Breast epithelium (tissue), 3 donors: ENCODE results near the gene IL20RA.

Source experiments
- POLR2A ChIP-seq: fragments of 450-650 bp; IDR thresholded peaks from one replicate; pipeline ENCODE4 v1.6.1; 2016; ENCODE audit warnings: antibody characterized with exemption, mild to moderate bottlenecking, moderate library complexity
- POLR2AphosphoS5 ChIP-seq, 3 donors: sonication (generic); formaldehyde crosslinking; IDR thresholded peaks; one replicate each; pipeline ENCODE4 v1.6.1; 2017; ENCODE audit warnings: antibody characterized with exemption in 3 of 3
- TF ChIP-seq, protein P1 (sequence below), 3 donors: fragments of 450-650 bp; IDR thresholded peaks; one replicate each; pipeline ENCODE4 v1.5.1; 2016 to 2017; ENCODE audit warnings: antibody characterized with exemption in 3 of 3, mild to moderate bottlenecking in 3 of 3, moderate library complexity in 3 of 3

DNA sequence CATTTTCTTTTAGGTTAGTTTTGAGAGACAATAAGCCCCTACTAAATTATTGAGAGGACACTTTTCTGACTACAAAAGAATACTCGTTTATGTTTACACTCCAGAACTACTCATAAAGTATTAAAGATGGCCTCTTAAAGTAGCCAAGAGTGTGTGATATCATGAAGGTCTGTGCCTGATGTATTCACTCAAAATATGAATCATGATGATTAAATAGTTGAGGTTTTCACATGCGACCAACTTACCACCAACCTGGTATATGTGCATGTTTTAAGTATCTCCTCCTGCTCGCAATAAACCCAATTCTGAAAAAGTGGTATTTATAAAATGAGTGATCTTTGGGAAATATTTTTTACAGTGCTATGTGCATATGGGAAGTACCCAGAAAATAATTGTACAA is 43.9 kb downstream of the IL20RA start:
- TF ChIP-seq, protein P1, sequence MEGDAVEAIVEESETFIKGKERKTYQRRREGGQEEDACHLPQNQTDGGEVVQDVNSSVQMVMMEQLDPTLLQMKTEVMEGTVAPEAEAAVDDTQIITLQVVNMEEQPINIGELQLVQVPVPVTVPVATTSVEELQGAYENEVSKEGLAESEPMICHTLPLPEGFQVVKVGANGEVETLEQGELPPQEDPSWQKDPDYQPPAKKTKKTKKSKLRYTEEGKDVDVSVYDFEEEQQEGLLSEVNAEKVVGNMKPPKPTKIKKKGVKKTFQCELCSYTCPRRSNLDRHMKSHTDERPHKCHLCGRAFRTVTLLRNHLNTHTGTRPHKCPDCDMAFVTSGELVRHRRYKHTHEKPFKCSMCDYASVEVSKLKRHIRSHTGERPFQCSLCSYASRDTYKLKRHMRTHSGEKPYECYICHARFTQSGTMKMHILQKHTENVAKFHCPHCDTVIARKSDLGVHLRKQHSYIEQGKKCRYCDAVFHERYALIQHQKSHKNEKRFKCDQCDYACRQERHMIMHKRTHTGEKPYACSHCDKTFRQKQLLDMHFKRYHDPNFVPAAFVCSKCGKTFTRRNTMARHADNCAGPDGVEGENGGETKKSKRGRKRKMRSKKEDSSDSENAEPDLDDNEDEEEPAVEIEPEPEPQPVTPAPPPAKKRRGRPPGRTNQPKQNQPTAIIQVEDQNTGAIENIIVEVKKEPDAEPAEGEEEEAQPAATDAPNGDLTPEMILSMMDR (IDR thresholded peaks at IDR 0.05): no peak
- no peak for TF ChIP-seq POLR2A
- no peak for TF ChIP-seq POLR2AphosphoS5 (IDR thresholded peaks at IDR 0.05)
